ENCODE results near the gene FRMD8.

DNA sequence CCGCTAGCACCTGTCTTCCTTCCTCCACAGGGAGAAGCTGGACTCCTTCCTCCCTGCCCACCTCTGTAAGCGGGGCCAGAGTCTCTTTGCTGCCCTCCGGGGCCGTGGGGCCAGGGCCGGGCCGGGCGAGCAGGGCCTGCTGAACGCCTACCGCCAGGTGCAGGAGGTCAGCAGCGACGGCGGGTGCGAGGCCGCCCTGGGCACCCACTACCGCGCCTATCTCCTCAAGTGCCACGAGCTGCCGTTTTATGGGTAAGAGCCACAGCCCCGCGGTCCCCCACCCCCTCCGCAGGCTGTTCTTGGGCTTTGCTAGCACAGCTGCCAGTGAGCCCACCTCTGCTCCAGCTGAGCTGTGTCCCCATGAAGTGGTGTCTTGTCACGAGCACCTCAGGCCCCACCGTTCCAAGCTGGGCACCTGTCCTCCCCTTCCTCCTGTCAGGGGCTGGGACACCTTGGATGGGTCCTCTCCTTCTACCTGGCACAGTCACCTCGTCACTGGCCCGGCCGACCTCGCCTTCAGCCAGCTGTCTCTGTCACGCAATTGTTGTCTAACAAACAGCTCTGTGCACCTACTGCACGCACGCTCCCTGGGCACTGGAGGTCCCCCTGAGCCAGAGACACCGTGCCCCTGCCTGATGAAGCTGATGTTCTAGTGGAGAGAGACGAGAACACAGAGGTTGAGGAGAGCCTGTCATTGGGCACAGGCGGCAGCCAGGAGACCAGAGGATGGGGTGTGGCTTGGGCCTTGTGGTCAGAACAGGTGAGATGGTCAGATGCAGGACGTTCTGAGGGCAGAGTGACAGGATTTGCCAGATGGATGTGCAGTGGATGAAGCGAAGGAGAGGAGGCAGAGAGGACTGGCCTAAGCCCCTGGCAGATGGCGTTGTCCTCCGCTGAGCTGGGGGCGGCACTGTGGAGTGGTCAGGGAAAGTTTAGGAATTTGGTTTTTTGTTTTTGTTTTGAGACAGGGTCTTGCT, 10.6 kb downstream of the FRMD8 start:
- TF ChIP-seq, protein P1, sequence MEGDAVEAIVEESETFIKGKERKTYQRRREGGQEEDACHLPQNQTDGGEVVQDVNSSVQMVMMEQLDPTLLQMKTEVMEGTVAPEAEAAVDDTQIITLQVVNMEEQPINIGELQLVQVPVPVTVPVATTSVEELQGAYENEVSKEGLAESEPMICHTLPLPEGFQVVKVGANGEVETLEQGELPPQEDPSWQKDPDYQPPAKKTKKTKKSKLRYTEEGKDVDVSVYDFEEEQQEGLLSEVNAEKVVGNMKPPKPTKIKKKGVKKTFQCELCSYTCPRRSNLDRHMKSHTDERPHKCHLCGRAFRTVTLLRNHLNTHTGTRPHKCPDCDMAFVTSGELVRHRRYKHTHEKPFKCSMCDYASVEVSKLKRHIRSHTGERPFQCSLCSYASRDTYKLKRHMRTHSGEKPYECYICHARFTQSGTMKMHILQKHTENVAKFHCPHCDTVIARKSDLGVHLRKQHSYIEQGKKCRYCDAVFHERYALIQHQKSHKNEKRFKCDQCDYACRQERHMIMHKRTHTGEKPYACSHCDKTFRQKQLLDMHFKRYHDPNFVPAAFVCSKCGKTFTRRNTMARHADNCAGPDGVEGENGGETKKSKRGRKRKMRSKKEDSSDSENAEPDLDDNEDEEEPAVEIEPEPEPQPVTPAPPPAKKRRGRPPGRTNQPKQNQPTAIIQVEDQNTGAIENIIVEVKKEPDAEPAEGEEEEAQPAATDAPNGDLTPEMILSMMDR (IDR thresholded peaks at IDR 0.05), result no peak
- no peak for TF ChIP-seq POLR2A (IDR thresholded peaks at IDR 0.05)
